ENCODE results near the gene PLLP.
A peak's percentile ranks its signal among the peaks of the same experiment; 100 is the strongest.

Gene PLLP

GRCh38 chr16:57284209-57284951 lies at the start of gene PLLP:
Gene PLLP, minus strand, starts transcription at chr16:57284672. Its CDS starts 132 bp downstream, at chr16:57284540.
- DNase-seq = peak; percentile 45

GRCh38 chr16:57333402-57333801 lies 48.9 kb upstream of the PLLP start:
- no peak for DNase-seq

- no peak for DNase-seq
Observed at GRCh38 chr16:57331355-57331754, 46.9 kb upstream of the PLLP start.

- no peak for DNase-seq
Observed at GRCh38 chr16:57329718-57330327, 45.4 kb upstream of the PLLP start.

GRCh38 chr16:57325458-57325857 lies 41.0 kb upstream of the PLLP start:
- no peak for DNase-seq

GRCh38 chr16:57324749-57325148 lies 40.3 kb upstream of the PLLP start:
- no peak for DNase-seq

- DNase-seq = no peak
Observed at GRCh38 chr16:57319646-57320045, 35.2 kb upstream of the PLLP start.

GRCh38 chr16:57318240-57318970 lies 33.9 kb upstream of the PLLP start:
- DNase-seq = no peak

- DNase-seq = no peak
Observed at GRCh38 chr16:57316390-57317017, 32.0 kb upstream of the PLLP start.

GRCh38 chr16:57315416-57315815 lies 30.9 kb upstream of the PLLP start:
- no peak for DNase-seq

- no peak for DNase-seq
Observed at GRCh38 chr16:57314161-57314785, 29.8 kb upstream of the PLLP start.

GRCh38 chr16:57313509-57313908 lies 29.0 kb upstream of the PLLP start:
- DNase-seq = no peak

- no peak for DNase-seq
Observed at GRCh38 chr16:57310801-57311200, 26.3 kb upstream of the PLLP start.

GRCh38 chr16:57308041-57308440 lies 23.6 kb upstream of the PLLP start:
- DNase-seq = no peak

GRCh38 chr16:57307365-57307764 lies 22.9 kb upstream of the PLLP start:
- no peak for DNase-seq

- DNase-seq = no peak
Observed at GRCh38 chr16:57306676-57307341, 22.3 kb upstream of the PLLP start.

- no peak for DNase-seq
Observed at GRCh38 chr16:57305159-57305811, 20.8 kb upstream of the PLLP start.

- peak; percentile 26 for DNase-seq
Observed at GRCh38 chr16:57304169-57305061, 19.9 kb upstream of the PLLP start.

- DNase-seq = no peak
Observed at GRCh38 chr16:57303910-57304168, 19.4 kb upstream of the PLLP start.

GRCh38 chr16:57303021-57303909 lies 18.8 kb upstream of the PLLP start:
- DNase-seq = no peak
